Dedifferentiated amniotic fluid mesenchymal stem cell (primary cell): ENCODE results near the gene DSCAM.

Experiments
- DNase-seq: peaks from one replicate; pipeline ENCODE4 v3.0.0-alpha.2; 2016; ENCODE audit errors: extremely low spot score

The DSCAM gene

DNA sequence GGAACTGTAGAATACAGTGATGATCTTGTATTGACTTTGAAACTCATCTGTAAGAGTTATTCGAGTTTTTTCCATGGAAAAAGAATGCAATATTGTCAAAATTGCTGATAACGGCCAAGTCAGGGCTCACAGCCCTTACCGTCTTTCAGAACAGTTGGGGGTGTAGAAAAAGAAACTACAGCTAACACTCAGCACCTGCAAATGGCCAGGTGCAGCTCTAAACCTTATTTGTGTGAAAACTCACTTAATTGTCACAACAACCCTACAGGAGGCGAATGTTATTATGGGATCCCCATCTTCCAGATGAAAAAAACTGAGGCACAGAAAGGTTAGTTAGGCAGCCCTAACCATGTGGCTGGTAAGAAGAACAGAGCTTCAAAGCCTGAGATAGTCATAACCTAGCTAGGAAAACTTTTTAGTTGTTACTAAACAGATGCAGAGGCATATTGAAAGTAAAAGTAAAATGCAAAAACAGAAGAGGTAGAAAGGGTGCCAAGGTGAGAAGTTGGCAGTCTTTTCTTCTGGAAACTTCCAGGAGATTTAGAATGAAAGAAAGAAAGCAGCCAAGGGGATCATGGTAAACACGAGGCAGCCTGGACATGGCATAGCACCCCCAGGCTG, 76.4 kb downstream of the DSCAM start:
- DNase-seq: no peak

DNA sequence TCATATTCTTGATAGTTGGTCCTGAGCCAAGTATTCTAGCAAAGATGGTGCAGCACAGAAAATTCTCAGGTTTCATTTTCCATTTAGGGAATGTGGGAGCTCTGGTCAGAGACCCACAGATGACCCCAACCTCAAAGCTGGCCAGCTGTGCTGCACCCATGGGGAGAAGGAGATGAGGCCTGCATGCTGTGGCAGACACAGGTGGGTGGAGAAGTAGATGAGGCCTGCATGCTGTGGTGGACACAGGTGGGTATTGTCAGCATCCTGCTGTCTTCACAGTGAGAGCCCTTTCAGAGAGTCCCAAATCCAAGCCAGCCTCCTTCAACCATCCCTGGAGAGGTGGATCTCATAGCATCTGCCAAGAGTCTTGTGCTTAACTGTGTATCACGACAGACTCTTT, 77.7 kb downstream of the DSCAM start:
- no peak for DNase-seq

DNA sequence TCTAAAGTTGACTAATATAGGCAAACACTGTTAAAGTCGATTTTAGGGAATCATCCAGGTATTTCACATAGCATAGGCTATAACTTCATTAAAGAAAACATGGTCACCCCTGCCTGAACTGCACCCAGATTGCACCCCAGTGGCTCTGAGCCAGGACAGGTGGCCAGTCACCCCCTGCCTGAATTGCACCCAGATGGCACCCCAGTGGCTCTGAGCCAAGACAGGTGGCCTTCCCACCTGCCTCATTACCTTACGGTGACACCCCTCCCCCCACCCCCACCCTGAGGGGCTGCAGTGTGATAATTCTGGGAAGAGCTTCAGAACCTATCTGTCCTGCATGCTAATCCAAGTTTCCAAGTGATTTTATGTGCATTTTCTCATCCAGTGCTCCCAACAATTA, 78.9 kb downstream of the DSCAM start:
- DNase-seq: no peak

DNA sequence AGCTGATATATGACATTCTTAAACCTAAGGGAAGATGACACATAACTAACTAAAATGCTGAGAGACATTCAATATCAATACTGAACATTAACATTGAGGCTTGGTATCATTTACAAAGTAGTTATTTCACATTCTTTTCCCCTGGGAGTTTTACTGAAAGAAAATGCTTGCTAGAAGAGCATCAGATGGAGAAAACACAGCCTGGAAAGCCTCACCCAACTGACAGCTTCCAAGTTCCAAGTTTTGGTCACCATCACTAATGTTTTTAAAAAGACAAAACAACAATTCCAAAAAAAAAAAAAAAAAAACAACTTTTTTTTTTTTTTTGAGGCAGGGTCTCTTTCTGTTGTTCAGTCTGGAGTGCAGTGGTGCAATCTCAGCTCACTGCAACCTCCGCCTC, 80.6 kb downstream of the DSCAM start:
- DNase-seq: no peak

DNA sequence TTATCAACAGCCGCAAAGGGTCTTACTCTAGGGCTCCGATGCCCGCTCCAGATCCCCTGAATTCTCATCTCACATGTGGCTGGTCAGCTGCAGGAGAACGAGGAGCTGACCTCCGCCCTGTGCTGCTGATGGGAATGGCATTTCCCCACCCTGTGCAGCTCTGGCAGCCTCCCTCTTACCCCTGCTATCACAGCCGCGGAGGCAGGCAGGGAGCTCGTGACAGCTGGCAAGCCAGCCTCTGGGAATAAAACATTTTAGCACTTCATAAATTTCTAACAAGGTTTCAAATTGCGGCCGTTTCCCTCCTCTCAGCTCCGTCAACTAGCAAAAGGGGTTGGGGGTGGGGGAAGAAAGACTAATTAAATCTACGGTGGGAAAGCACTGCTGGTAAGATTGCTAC, 81.1 kb downstream of the DSCAM start:
- DNase-seq: no peak

DNA sequence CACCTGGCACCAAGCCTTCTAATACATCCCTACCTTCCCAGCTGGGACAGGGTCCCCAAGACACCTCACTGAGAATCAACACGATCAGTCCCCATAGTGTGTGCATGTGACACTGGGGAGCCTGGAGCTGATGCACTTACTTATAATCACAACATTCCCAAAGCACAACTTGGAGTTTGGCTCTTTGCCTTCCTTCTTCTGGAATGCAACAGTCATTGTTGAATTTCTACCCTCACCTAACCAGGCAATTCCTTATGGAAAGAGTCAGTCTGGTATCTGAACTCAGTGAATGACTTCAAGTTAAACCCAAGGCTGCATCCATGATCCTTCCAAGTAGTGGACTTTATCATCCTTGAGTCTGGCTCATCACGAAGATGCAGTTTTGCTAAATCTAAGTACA, 86.1 kb downstream of the DSCAM start:
- no peak for DNase-seq

DNA sequence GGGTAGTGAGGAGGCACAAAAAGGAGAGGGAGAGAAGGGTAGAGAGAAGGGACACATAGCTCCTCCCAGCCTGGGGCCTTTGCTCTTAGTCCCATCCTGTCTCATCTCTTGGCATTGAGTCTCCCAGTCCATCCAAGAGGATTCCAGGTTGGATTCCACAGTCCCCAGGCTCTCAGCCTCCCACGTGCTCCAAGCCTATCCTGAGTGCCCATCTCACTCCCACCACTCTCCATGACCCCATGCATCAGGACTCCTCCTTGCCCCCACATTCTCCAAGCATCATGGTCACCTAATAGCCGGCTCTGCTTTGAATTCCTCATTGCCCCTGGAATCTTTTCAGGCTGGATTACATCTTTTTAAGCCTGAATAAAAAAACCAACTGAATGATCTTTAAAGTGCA, 87.9 kb downstream of the DSCAM start:
- DNase-seq: no peak

DNA sequence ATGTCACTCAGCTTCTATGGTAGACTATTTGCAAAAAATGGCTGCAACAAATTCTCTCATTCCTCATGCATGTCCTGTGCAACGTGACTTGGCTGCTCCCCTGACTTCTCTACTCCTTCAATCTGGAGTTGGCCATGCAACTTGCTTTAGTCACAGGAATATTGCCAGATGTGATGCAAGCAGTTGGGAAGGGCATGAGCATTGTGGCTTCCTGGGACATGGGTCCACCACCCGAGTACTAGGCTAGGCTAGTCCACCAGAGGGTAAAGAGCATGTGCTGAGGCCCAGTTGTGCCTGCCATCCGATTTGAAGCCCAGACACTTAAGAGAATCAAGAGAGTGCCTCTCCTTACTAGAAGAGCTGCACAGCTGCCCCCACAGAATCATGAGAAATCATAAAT, 89.6 kb downstream of the DSCAM start:
- DNase-seq: no peak

DNA sequence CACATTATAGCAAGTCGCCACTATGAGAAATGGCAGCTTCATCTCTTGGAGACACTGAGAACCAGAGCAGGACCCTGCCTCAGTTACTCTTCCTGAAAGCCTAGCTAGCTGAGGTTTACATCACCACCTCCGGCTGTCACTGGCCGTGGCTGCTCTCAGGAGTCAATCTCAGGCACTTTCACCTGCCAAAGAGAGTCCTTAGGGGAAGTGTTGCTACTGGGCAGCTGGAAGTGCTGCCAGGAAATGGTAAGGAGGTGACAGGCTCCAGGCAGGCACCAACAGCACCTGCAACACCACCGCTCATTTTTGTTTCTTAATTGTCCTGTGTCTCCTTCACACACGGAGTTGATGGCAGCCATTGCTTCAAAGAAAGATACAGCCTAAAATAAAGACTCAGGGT, 92.5 kb downstream of the DSCAM start:
- DNase-seq: peak; percentile 9

DNA sequence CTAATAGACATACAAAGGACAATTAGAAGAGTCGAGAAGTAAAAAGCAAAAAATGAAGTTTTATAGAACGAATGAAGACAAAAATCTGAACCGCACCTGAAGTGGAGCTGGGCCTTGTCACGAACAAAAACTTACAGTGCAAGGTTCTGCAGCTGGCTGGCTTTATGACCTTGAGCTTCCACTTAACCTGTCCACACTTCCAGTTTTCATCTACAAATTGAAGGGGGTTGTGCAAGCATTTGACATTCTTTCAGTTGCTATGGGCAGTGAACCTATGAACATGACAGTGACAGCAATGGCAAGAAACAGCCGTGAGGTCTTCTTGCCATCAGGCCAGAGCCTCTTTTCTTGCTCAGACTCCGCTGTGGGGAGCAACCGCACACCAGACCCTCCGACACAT, 93.2 kb downstream of the DSCAM start:
- peak; percentile 11 for DNase-seq

DNA sequence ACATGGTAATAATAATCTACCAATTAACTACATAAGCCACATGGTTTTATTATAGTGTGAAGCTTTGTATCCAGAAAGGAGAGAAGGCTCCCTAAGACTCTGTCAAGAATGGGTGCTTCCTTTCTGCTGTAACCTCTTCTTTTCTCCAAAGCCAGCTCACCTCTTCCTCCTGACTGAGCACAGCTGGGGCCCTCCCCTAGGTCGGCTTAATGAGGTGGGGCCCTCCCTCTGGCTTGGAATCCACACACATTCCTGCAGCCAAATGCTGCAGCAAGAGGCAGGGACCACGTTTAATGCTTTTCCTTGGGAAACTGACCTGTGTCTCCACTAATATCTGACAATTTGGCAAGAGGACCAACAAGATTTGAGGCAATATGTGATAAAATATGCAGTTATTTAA, 94.8 kb downstream of the DSCAM start:
- DNase-seq: no peak

DNA sequence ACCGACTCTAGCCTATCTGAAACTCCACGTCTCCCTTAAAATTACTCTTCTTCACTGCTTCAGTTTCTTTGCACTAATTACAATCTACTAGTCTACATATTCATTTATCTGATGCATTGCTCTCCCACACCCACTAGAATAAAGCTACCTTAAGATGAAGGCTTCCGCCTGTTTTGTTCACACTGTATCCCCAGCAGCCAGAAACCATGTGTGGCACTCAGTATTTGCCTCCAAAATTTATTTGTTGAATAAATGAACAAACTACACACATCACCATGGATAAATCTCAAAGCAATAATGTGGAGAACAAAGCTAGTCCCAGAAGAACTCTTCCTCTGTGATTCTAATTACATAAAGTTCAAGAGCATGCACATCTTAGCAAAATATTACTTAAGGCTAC, 95.7 kb downstream of the DSCAM start:
- DNase-seq: no peak

DNA sequence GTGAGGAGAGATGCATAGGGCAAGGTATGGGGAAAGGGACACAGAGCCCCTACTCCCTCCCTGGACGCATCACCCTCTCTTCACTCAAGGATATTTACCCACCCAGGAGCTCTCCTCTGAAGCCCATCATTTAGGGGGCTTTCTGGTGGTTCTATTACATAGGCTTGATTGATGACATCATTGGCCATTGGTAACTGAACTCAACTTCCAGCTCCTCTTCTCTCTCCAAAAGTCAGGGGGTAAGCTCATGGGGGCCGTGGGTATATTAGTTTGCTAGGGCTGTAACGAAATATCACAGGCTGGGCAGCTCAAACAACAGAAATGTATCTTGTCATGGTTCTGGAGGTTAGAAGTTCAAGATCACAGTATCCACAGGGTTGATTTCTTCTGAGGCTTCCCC, 110.8 kb downstream of the DSCAM start:
- no peak for DNase-seq

DNA sequence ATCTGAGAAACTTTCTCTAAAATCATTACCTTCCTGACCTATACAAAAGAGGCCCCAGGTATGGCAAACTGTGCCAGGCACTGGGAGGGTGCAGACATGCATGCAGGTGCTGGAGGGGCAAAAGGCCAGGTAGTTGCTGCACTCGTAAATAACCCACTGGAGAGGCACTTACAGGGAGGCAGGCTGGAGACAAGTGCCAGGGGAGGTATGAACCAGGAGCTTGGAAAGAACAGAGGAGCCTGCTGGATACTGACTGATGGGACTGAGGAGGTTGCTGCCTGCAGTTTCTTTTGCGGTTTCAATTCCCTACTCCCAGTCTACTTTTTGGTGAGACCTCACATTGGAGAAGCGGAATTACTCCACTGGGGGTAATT, 113.9 kb downstream of the DSCAM start:
- no peak for DNase-seq

DNA sequence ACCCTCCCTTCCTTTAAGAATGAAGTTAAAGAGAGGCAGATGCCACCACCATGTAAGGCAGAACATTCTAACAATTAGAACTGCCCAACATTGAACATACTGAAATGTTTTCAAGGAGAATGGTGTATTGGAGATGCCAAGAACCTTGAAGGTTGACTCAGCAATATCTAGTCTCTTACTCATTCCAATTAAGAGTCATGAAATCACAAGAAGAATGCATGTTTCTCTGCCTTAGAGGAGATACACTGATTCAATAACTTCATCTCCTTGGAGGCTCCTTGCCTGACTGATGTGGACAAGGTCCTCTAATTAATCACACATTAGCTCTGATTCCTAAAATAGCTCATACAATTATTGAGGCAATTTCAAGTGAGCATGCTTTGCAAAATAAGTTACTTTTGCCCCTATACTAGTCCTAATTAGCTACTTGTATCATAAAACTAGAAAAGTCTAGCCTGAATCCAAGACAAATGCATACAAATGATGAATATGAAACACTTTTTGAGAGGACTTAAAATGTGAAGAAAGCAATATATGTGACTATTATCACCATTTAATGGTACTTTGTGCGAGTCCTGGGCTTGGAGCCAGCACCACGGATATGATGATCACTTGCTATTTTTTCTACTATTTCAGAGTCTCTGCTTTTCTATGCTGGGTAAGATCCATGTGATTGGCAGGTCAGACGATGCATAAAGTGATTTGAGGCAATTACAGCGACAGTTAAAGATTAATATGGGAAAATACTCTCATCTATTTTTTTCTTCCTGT, 114.5 kb downstream of the DSCAM start:
- peak; percentile 35 for DNase-seq

DNA sequence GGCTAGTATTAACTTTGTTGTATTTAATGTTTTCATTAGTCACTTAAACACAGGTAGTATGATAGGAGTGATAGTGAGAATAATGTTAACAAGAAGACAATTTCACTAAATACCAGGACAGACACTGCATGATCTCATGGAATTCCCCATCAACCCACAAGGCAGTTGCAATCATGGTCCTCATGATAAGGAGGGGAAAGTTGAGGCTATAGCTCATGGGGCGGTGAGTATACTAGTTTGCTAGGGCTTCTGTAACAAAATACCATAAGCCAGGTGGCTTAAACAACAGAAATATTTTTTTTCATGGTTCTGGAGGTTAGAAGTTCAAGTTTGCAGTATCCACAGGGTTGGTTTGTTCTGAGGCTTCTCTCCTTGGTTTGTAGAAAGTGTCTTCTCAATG, 115.8 kb downstream of the DSCAM start:
- no peak for DNase-seq

DNA sequence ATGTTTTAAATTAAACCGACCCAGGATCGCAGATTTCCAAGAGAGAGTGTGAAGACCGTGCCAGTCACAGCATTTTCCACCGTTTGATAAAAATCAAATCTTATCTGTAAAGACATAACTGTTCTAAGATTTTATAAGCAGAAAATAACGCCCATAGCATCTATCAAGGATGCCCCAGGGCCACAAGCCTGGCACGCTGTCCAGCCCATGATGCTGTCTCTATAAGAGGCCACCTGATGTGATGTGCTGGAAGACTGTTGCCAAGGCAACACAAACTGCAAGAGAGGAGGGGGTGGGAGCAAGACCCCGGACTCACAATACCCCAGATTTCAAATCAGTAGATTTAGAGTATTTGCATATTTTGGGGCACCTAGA, 116.5 kb downstream of the DSCAM start:
- no peak for DNase-seq

DNA sequence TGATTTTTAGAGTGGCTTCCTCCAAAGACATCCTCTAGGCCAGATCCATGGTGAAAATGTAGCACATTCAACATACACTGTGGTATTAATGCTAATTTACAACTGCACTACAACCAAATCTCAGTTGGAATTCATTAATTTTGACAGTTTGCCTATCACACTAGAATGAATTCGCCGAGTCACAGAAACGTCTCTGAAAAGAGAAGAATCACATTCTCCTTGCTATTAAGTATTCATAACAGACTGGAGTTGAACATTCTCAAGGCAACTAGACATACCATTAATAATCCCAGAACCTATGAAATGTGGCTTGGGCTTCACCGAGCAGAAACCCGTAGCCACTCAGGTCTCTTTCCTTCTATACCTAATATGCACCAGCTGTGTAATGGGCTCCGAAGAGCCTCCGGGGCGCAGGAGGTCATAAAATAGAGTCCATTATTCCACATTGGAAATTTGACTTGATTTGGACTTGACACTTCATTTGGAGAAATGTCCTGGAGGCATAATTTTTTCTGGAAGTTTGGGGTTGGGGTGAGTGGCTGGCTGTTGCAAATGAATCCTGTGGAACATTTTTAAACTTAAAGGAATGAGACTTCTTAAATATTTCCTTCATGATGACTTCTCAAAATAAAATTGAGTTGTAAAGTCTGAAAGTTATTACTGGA, 117.1 kb downstream of the DSCAM start:
- no peak for DNase-seq

DNA sequence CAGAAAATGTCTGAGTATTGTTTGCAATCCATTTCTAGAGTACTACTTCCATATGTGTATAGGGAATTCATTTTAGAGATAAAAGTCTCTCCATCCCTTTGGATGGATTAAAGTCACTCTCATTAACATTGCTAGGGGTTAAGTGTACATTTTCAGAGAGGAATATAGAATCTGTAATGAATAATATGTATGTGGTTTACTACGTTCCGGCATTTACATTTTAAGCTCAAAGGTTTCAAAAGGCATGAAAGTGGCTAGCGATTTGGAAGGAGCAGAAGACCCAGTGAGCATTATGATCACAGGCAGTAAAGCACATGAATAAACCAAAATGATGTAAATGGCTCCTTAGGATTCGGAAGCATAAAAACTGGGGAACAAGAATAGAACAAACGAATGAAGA, 123.0 kb downstream of the DSCAM start:
- DNase-seq: no peak

DNA sequence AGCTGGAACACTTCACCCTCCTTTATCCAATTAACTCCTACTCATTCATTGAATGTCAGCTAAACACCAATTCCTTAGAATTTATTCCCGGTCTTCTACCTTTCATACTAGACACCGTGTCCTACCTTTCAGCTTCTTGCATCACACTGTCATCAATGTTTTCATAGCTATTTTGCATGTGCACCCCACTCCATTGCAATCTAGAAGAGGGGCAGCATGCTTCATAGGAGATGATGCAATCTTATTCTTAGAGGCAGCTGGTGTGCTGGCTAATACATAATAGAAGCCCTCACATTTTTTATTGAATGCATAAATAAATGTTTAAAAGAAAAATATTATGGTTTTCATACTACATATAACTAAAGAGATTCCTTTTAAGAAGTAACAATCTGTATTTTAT, 123.6 kb downstream of the DSCAM start:
- no peak for DNase-seq

DNA sequence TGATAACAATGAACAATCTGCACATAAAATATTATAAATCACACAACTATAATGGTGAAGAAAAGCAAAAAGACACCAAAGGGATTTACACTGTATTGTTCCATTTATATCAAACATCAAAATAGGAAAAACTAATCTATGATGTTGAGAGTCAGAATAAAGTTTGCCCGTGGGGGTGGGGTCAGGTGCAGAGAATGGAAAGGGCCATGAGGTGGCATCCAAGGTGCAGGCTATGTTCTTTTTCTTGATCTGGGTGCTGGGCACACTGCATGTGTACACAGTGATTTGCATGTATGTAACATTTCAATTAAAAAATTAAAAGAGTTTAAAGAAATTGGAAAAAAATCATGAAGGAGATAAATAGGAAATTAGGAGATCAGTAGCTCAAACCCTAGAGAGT, 127.3 kb downstream of the DSCAM start:
- DNase-seq: no peak

DNA sequence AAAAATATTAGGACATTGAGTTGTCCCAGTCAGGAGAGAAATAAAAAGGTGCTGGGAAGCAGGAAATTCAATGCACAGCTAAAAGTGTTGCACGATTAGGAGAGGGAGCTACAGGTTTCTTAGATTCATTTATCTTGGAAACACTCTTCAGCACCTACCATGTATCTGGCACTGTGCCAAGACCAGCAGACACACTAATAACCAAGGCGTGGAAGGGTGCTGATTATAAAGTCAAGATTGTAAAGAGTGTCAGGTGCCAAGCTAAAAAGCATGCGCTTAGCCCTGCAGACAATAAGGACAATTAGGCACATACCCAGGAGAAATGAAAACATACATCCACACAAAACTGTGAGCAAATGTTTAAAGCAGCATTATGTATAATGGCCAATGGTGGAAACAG, 129.9 kb downstream of the DSCAM start:
- no peak for DNase-seq

DNA sequence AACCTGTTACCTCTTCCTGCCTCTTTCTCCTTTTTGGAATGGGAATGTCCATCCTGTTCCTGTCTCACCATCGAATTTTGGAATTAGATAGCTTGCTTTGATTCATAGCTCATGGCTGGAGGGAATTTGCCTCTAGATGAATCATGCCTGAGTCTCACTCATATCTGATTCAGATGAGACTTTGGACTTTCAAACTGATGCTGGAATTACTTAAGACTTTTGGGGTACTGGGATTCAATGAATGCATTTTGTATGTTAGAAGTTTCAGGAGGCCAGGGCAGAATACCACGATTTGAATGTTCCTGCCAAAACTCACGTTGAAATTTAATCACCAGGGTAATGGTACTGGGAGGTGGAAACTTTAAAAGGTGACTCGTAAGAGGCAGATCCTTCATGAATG, 132.4 kb downstream of the DSCAM start:
- no peak for DNase-seq
